Measurements from ENCODE around the gene TLE4. TPM values are rescaled to one million over a fixed set of nuclear protein-coding genes. Genes with fewer than 3 reads are reported as not detected.
A peak's percentile ranks its signal among the peaks of the same experiment; 100 is the strongest.

TLE4 gene
- total and polyA plus RNA-seq, 2 of the 4 experiments (the other 2 are of a cell fraction), result 68.0 to 78.1 TPM

- no peak overlapping the region for H2BK120ac ChIP-seq (ENCODE audit: low read depth, low read length)
- H2AFZ ChIP-seq (replicated peaks; ENCODE audit: low read length, poor library complexity), result no peak overlapping the region
- H3K27me3 ChIP-seq (ENCODE audit: control insufficient read depth, insufficient read depth, low read length), result no peaks in the 10 kb centered on the region
- dilution Hi-C loops (cut with HindIII; ENCODE audit: low sequenced_read_pairs, unreplicated experiment), result no loop called here
- H3K4me3 ChIP-seq (ENCODE audit: insufficient read depth, low read depth, low read length), result no peak overlapping the region
- H2BK20ac ChIP-seq (ENCODE audit: low read depth, low read length), result no peak overlapping the region
- peaks cover 18% of the 10 kb centered on the region for H3K4me1 ChIP-seq (ENCODE audit: control insufficient read depth, insufficient read depth, low read length)
- no peak overlapping the region for H3K23ac ChIP-seq (ENCODE audit: low read depth, low read length)
- peak overlapping the region; percentile 43; the same call in 1 of the 2 replicates for H4K5ac ChIP-seq (ENCODE audit: low read depth, low read length)
- peaks cover 13% of the 10 kb centered on the region for H3K9me1 ChIP-seq (ENCODE audit: insufficient read depth, low read length)
- TF ChIP-seq FOS (IDR thresholded peaks at IDR 0.05; ENCODE audit: low read depth, low read length), result no peak
- no peak for TF ChIP-seq RFX5 (IDR thresholded peaks at IDR 0.05; ENCODE audit: low read depth, low read length)
- H3K4me2 ChIP-seq (ENCODE audit: low read depth, low read length), result no peak overlapping the region
- no peaks in the 10 kb centered on the region for H3K9me3 ChIP-seq (ENCODE audit: control insufficient read depth, insufficient read depth, low read length)
- DNase-seq (no peak), ATAC-seq (ENCODE audit: low read depth) (no peak)
- H2AK9ac ChIP-seq (replicated peaks; ENCODE audit: low read depth, low read length, poor library complexity), result no peak overlapping the region
- BruUV-seq (replicated peaks), result no TSS peak
- intact Hi-C loops (cut with micrococcal nuclease), result no loop called here
- no peak overlapping the region for H3K4ac ChIP-seq (ENCODE audit: low read depth, low read length)
- no peak overlapping the region for H3K27ac ChIP-seq (ENCODE audit: insufficient read depth, low read length)
- no peak overlapping the region for H2BK5ac ChIP-seq (ENCODE audit: low read depth, low read length, poor library complexity, severe bottlenecking)
- H2BK15ac ChIP-seq (ENCODE audit: low read depth, low read length), result no peak overlapping the region
- H4K91ac ChIP-seq (ENCODE audit: insufficient read depth, low read depth, low read length), result no peak overlapping the region
- peak overlapping the region in 1 of 2 experiments; percentile 36; a peak in 1 of 4 replicates for H4K8ac ChIP-seq (ENCODE audit: low read depth in 2 of 2, low read length in 2 of 2)
- 0 out of 2 replicates have a peak, but pooled peaks cover 1% of the 10 kb centered on the region for H3K36me3 ChIP-seq (ENCODE audit: control insufficient read depth, insufficient read depth, low read length)
- no peak overlapping the region for H3K9ac ChIP-seq (ENCODE audit: low read depth, low read length)
- H3K14ac ChIP-seq (replicated peaks; ENCODE audit: low read depth, low read length), result no peak overlapping the region
- H3K18ac ChIP-seq (ENCODE audit: low read depth, low read length), result peak overlapping the region; percentile 48; the same call in 1 of the 2 replicates
- no peak overlapping the region for H2AK5ac ChIP-seq (ENCODE audit: low read depth, low read length)
- no peak overlapping the region for H3K56ac ChIP-seq (ENCODE audit: extremely low read depth, insufficient read depth, low read length)
- peaks cover 3% of the 10 kb centered on the region; the same call in 1 of the 2 replicates for H4K20me1 ChIP-seq (ENCODE audit: insufficient read depth, low read length)
- peaks cover 16 to 22% of the 10 kb centered on the region in 2 experiments for H3K79me1 ChIP-seq (ENCODE audit: low read depth in 1 of 2, low read length in 2 of 2)
- ChIA-PET CTCF (interaction anchor here (1.4 to 1.5 kb wide), 2 partner anchors 9 to 16 kb away, joined by 3 to 4 read pairs; no protein-coding TSS in a partner anchor), POLR2A (ENCODE audit: unreplicated experiment) (no interaction called here)
- in situ Hi-C loops (cut with MboI; ENCODE audit: low sequenced_read_pairs), result no loop called here
Measured at GRCh38 chr9:79681576-79681975, 109.8 kb downstream of the TLE4 start.

Data from IMR-90 (cell line).